HG03442 (cell line): ENCODE results near the gene ARHGAP10.
A peak's percentile ranks its signal among the peaks of the same experiment; 100 is the strongest.

Experiments used
- ATAC-seq: cut with Tn5 transposase; IDR thresholded peaks from one replicate; pipeline ENCODE4 v1.9.1; 2021; ENCODE audit warnings: mild to moderate bottlenecking, moderate library complexity; ENCODE audit not compliant: unreplicated experiment

Gene ARHGAP10

GRCh38 chr4:147843162-147843561 is 111.3 kb downstream of the ARHGAP10 start:
- ATAC-seq: no peak

GRCh38 chr4:147844781-147845180 is 112.9 kb downstream of the ARHGAP10 start:
- ATAC-seq: no peak

- peak; percentile 90 for ATAC-seq
These were observed 114.6 kb downstream of the ARHGAP10 start for GRCh38 chr4:147846318-147847155.

GRCh38 chr4:147847751-147848590 is 116.1 kb downstream of the ARHGAP10 start:
- no peak for ATAC-seq

GRCh38 chr4:147848634-147849033 is 116.7 kb downstream of the ARHGAP10 start:
- ATAC-seq: no peak

- no peak for ATAC-seq
These were observed 119.2 kb downstream of the ARHGAP10 start for GRCh38 chr4:147851135-147851534.

GRCh38 chr4:147853706-147854105 is 121.8 kb downstream of the ARHGAP10 start:
- no peak for ATAC-seq

GRCh38 chr4:147854154-147854553 is 122.3 kb downstream of the ARHGAP10 start:
- ATAC-seq: no peak

- no peak for ATAC-seq
These were observed 123.7 kb downstream of the ARHGAP10 start for GRCh38 chr4:147855571-147856009.

GRCh38 chr4:147860960-147861359 is 129.1 kb downstream of the ARHGAP10 start:
- ATAC-seq: no peak

GRCh38 chr4:147862043-147862692 is 130.3 kb downstream of the ARHGAP10 start:
- no peak for ATAC-seq

- peak; percentile 63 for ATAC-seq
These were observed 131.3 kb downstream of the ARHGAP10 start for GRCh38 chr4:147863111-147863747.

- ATAC-seq: no peak
These were observed 132.1 kb downstream of the ARHGAP10 start for GRCh38 chr4:147863808-147864472.

GRCh38 chr4:147864607-147865006 is 132.7 kb downstream of the ARHGAP10 start:
- no peak for ATAC-seq

- no peak for ATAC-seq
These were observed 134.0 kb downstream of the ARHGAP10 start for GRCh38 chr4:147865926-147866325.

- ATAC-seq: peak; percentile 82
These were observed 134.8 kb downstream of the ARHGAP10 start for GRCh38 chr4:147866532-147867271.

- ATAC-seq: no peak
These were observed 142.2 kb downstream of the ARHGAP10 start for GRCh38 chr4:147874109-147874508.

GRCh38 chr4:147877308-147877771 is 145.5 kb downstream of the ARHGAP10 start:
- no peak for ATAC-seq

- ATAC-seq: no peak
These were observed 147.8 kb downstream of the ARHGAP10 start for GRCh38 chr4:147879676-147880075.
